Prostate gland (tissue), 2 donors: Measurements from ENCODE around the gene OR6N1. TPM values are rescaled to one million over a fixed set of nuclear protein-coding genes. Genes with fewer than 3 reads are reported as not detected.

Experiments
- DNase-seq: peaks from one replicate; pipeline ENCODE4 v3.0.0-alpha.2; 2019; ENCODE audit warnings: low spot score
- H3K27ac ChIP-seq, 2 donors: fragments of 200-600 bp; sonication (generic); 2 replicates each; pipeline ENCODE4 v1.5.1; 2017 to 2019
- H3K27me3 ChIP-seq: fragments of 200-600 bp; sonication (generic); replicated peaks from 2 replicates; pipeline ENCODE4 v1.5.1; 2019; ENCODE audit not compliant: insufficient read depth
- H3K36me3 ChIP-seq, 2 donors: fragments of 200-600 bp; sonication (generic); 1 replicate in 1 of 2; 2 replicates in 1 of 2; pipeline versions ENCODE4 v1.5.1 to v1.8.1; 2017 to 2019
- H3K4me1 ChIP-seq: fragments of 200-600 bp; sonication (generic); replicated peaks from 2 replicates; pipeline ENCODE4 v1.5.1; 2019
- H3K4me3 ChIP-seq, 2 donors: fragments of 200-600 bp; sonication (generic); 2 replicates each; pipeline ENCODE4 v1.5.1; 2017 to 2019
- H3K9me3 ChIP-seq: fragments of 200-600 bp; sonication (generic); 2 replicates; pipeline ENCODE4 v1.5.1; 2017
- CTCF ChIP-seq, 4 experiments: fragments of 200-600 bp in 2 of 4; fragments of 450-650 bp in 2 of 4; sonication (generic) in 2 of 4; IDR thresholded peaks; 1 replicate in 3 of 4; 2 replicates in 1 of 4; pipeline ENCODE4 v1.5.1; 2016 to 2019; ENCODE audit warnings: antibody characterized with exemption in 4 of 4, mild to moderate bottlenecking in 2 of 4, moderate library complexity in 2 of 4
- POLR2A ChIP-seq: fragments of 450-650 bp; IDR thresholded peaks from one replicate; pipeline ENCODE4 v1.6.1; 2016; ENCODE audit warnings: antibody characterized with exemption, mild to moderate bottlenecking
- POLR2AphosphoS5 ChIP-seq: sonication (generic); formaldehyde crosslinking; IDR thresholded peaks from one replicate; pipeline ENCODE4 v1.6.1; 2017; ENCODE audit warnings: antibody characterized with exemption
- WGBS: methylation state at CpG from one replicate; pipeline ENCODE4 v1.1.5; 2018; 5-methylcytosine and 5-hydroxymethylcytosine counted together
- intact Hi-C: fragments of 100-400 bp; cut with DNase I; formaldehyde crosslinking; loops from one replicate; pipeline ENCODE4 v1.14.2; 2022
- total RNA-seq, 2 donors: library from RNA; depleted of rRNA; stranded (reverse); fragments of >200 nt; gene quantifications; one replicate each; pipeline ENCODE4 v1.1.0, GENCODE V29; 2016

OR6N1 gene
- total RNA-seq: not detected

- Histone ChIP-seq H3K4me3 (no peak within 1 kb of the TSS), H3K4me1 (no peaks in the 10 kb centered on the region), H3K27ac (no peak within 1 kb of the TSS), H3K27me3 (no peaks in the 10 kb centered on the region), H3K36me3 (no peaks in the 10 kb centered on the region), H3K9me3 (no peaks in the 10 kb centered on the region)
- no peak for TF ChIP-seq POLR2AphosphoS5
- no peak for TF ChIP-seq POLR2A
- 49% methylated on average over 6 of the region's 6 CpGs for WGBS
- intact Hi-C loops: no loop called here
- DNase-seq: no peak
Measured at GRCh38 chr1:158771950-158772866, at the start of gene OR6N1. Gene OR6N1 (minus strand): TSS chr1:158772195. CDS start chr1:158766682, 5,513 bp downstream.

- H3K36me3 ChIP-seq: no peaks in the 10 kb centered on the region
- no peak overlapping the region for H3K27ac ChIP-seq
- no peak overlapping the region for H3K4me3 ChIP-seq
- no peaks in the 10 kb centered on the region for H3K27me3 ChIP-seq
- WGBS: 95% methylated on average over 1 of the region's 1 CpG
- TF ChIP-seq POLR2A: no peak
- no peaks in the 10 kb centered on the region for H3K9me3 ChIP-seq
- no peaks in the 10 kb centered on the region for H3K4me1 ChIP-seq
- DNase-seq: no peak
- intact Hi-C loops: no loop called here
Measured at GRCh38 chr1:158821723-158822122, 49.7 kb upstream of the OR6N1 start.

GRCh38 chr1:158819461-158820443, 47.8 kb upstream of the OR6N1 start:
- no peak for DNase-seq
- Histone ChIP-seq H3K9me3 (no peaks in the 10 kb centered on the region), H3K36me3 (no peaks in the 10 kb centered on the region), H3K27me3 (no peaks in the 10 kb centered on the region), H3K4me3 (no peak overlapping the region), H3K4me1 (no peaks in the 10 kb centered on the region), H3K27ac (no peak overlapping the region)
- TF ChIP-seq POLR2AphosphoS5 (no peak), CTCF (IDR thresholded peaks at IDR 0.05) (no peak), POLR2A (no peak)
- intact Hi-C loops: no loop called here
- whole genome bisulfite sequencing: 73% methylated on average over 7 of the region's 7 CpGs

GRCh38 chr1:158818975-158819431, 47.0 kb upstream of the OR6N1 start:
- no peak for TF ChIP-seq POLR2AphosphoS5
- no peak for TF ChIP-seq POLR2A
- no peak for TF ChIP-seq CTCF (IDR thresholded peaks at IDR 0.05)
- Histone ChIP-seq H3K4me3 (no peak overlapping the region), H3K4me1 (no peaks in the 10 kb centered on the region), H3K27ac (no peak overlapping the region), H3K36me3 (no peaks in the 10 kb centered on the region), H3K9me3 (no peaks in the 10 kb centered on the region), H3K27me3 (no peaks in the 10 kb centered on the region)
- 93% methylated on average over 1 of the region's 1 CpG for WGBS
- no peak for DNase-seq
- intact Hi-C loops: no loop called here

- no peak for TF ChIP-seq CTCF (IDR thresholded peaks at IDR 0.05)
- TF ChIP-seq POLR2A: no peak
- no peak for TF ChIP-seq POLR2AphosphoS5
- Histone ChIP-seq H3K36me3 (no peaks in the 10 kb centered on the region), H3K9me3 (no peaks in the 10 kb centered on the region), H3K4me1 (no peaks in the 10 kb centered on the region), H3K27me3 (no peaks in the 10 kb centered on the region), H3K4me3 (no peak overlapping the region), H3K27ac (no peak overlapping the region)
- intact Hi-C loops: no loop called here
- no peak for DNase-seq
- 63% methylated on average over 1 of the region's 1 CpG for WGBS
Measured at GRCh38 chr1:158818560-158818959, 46.6 kb upstream of the OR6N1 start.
